Heart right ventricle (tissue), 16 donors: ENCODE data around the gene PTPRM. TPM values are rescaled to one million over a fixed set of nuclear protein-coding genes. Genes with fewer than 3 reads are reported as not detected.
A peak's percentile ranks its signal among the peaks of the same experiment; 100 is the strongest.

ENCODE experiments used
- ATAC-seq, 8 donors: fragments of 200-7000 bp; cut with Tn5 transposase; one replicate each; pipeline ENCODE4 v1.9.1; 2020; ENCODE audit warnings: mild to moderate bottlenecking in 8 of 8, moderate library complexity in 8 of 8, moderate number of reproducible peaks in 1 of 8
- DNase-seq, 2 donors: peaks; one replicate each; pipeline ENCODE4 v3.0.0-alpha.2; 2020
- H3K27ac ChIP-seq, 10 donors: fragments of 200-600 bp; sonication (generic) in 2 of 10; one replicate each; pipeline versions ENCODE4 v1.5.0 to v1.8.0; 2020 to 2022; ENCODE audit warnings: mild to moderate bottlenecking in 3 of 10
- H3K27me3 ChIP-seq, 7 donors: fragments of 200-600 bp; one replicate each; pipeline ENCODE4 v1.8.0; 2021 to 2022; ENCODE audit warnings: mild to moderate bottlenecking in 2 of 7
- H3K36me3 ChIP-seq, 9 donors: fragments of 200-600 bp; sonication (generic) in 1 of 9; one replicate each; pipeline versions ENCODE4 v1.5.0 to v1.8.0; 2020 to 2022; ENCODE audit warnings: mild to moderate bottlenecking in 2 of 9
- H3K4me1 ChIP-seq, 9 donors: fragments of 200-600 bp; sonication (generic) in 1 of 9; one replicate each; pipeline versions ENCODE4 v1.5.0 to v1.8.0; 2020 to 2022; ENCODE audit warnings: mild to moderate bottlenecking in 4 of 9
- H3K4me3 ChIP-seq, 10 donors: fragments of 200-600 bp; sonication (generic) in 2 of 10; one replicate each; pipeline versions ENCODE4 v1.5.0 to v1.8.0; 2020 to 2022; ENCODE audit warnings: mild to moderate bottlenecking in 7 of 10, moderate library complexity in 2 of 10
- H3K9me3 ChIP-seq, 11 donors: fragments of 200-600 bp in 10 of 11; sonication (generic) in 2 of 11; one replicate each; pipeline versions ENCODE4 v1.5.0 to v1.8.0; 2013 to 2022; ENCODE audit warnings: mild to moderate bottlenecking in 2 of 11, control low read depth in 1 of 11, moderate library complexity in 1 of 11
- WGBS, 2 donors: extraction: QIAGEN DNeasy Blood & Tissue Kit; methylation state at CpG; one replicate each; pipeline ENCODE4 v1.1.7; 2013; ENCODE audit warnings: inconsistent platforms in 1 of 2; 5-methylcytosine and 5-hydroxymethylcytosine counted together
- intact Hi-C, 10 donors: fragments of 100-400 bp; cut with DNase I; formaldehyde crosslinking; loops; one replicate each; pipeline versions ENCODE4 v1.11.1 to v1.14.2; 2022
- polyA plus RNA-seq, 2 donors: library from polyadenylated mRNA; stranded (reverse); fragments of 200-250 nt; gene quantifications; one replicate each; pipeline ENCODE4 v1.2.3, GENCODE V29; 2013
- total RNA-seq, 10 donors: library from RNA; stranded (reverse); fragmentation: NEBNext Ultra II Directional in 3 of 10; extraction: Animal tissue kit (Norgen Biotek cat#: 25700) in 3 of 10; gene quantifications; one replicate each; pipeline versions ENCODE4 v1.2.1 to v1.2.4, GENCODE V29; 2021 to 2023
- TF ChIP-seq, protein P1 (sequence below), 9 donors: fragments of 200-600 bp; sonication (generic) in 2 of 9; IDR thresholded peaks; one replicate each; pipeline versions ENCODE4 v1.5.0 to v1.8.0; 2021 to 2022; ENCODE audit warnings: antibody characterized with exemption in 9 of 9, mild to moderate bottlenecking in 5 of 9, moderate library complexity in 1 of 9
- donor health status: Arrhythmogenic right ventricular cardiomyopathy.
- donor health status: ischemic (EF 13 %, LVEDD 7.1; RV severe dilation, severe dysfunction).
- donor health status: healthy with polysubstance abuse.
- donor health status: DM: no; HTN: yes; CAD: no.
- donor health status: DM: no; HTN: no; CAD: no.
- donor health status: ischemic (EF 25% LVEDD 6.9; RV normal size, moderate dysfunction).
- donor health status: ischemic (EF 25% LVEDD 5.7; RV mildly dilated, moderate dysfunction).
- donor health status: healthy.
- donor health status: DM: yes; HTN: yes; CAD: no.
- donor health status: Ischemic cardiomyopathy.
- donor health status: ischemic (EF 35%, LVEDD 5.7; RV mildly dilated, moderate dysfunction).
- donor health status: nonischemic (EF 11% LVEDD 7.7; RV severe dilation, severe dysfunction).
- donor health status: DM: yes; HTN: yes; CAD: no.
- donor health status: PGD.
- donor health status: ischemic (EF 29% LVEDD 5.4; RV normal size, mild dysfunction).
- donor health status: nonischemic (EF 23%, LVEDD 6.1; RV moderate dilation, normal function).

PTPRM gene
- total and polyA plus RNA-seq, 12 donors = 81.7 to 170 (median 132) TPM

DNA sequence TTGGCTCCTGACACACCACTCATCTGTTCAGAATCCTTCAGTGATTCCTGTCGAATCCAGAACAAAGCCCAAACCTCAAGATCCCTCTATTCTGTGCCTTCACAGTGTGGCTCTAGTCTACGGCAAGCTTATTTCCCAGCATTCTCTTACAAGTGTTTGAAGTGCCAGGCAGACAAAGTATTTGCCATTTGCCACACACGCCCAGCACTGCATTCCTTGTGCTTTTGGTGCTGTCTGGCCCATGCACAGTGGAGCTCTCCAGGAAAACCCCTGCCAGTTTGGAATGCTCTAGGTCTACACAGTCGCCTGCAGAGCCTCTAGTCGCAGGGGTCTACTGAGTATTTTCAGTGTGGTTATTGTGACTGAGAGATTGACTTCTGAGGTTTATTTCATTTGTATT is 783.5 kb downstream of the PTPRM start:
- Histone ChIP-seq H3K4me3 (no peak overlapping the region), H3K4me1 (peaks cover 0 to 18% (median 3%) of the 10 kb centered on the region in 9 donors), H3K27ac (no peak overlapping the region), H3K36me3 (peaks cover 0 to 24% (median 3%) of the 10 kb centered on the region in 9 donors), H3K9me3 (peaks cover 0 to 3% (median 0%) of the 10 kb centered on the region in 11 donors), H3K27me3 (no peaks in the 10 kb centered on the region)
- peak in 2 of 8 donors; percentile 24 to 32 for ATAC-seq
- WGBS, 2 donors = 68 to 88% methylated on average over 5 of the region's 5 CpGs
- TF ChIP-seq, protein P1, sequence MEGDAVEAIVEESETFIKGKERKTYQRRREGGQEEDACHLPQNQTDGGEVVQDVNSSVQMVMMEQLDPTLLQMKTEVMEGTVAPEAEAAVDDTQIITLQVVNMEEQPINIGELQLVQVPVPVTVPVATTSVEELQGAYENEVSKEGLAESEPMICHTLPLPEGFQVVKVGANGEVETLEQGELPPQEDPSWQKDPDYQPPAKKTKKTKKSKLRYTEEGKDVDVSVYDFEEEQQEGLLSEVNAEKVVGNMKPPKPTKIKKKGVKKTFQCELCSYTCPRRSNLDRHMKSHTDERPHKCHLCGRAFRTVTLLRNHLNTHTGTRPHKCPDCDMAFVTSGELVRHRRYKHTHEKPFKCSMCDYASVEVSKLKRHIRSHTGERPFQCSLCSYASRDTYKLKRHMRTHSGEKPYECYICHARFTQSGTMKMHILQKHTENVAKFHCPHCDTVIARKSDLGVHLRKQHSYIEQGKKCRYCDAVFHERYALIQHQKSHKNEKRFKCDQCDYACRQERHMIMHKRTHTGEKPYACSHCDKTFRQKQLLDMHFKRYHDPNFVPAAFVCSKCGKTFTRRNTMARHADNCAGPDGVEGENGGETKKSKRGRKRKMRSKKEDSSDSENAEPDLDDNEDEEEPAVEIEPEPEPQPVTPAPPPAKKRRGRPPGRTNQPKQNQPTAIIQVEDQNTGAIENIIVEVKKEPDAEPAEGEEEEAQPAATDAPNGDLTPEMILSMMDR (IDR thresholded peaks at IDR 0.05) = no peak
- no peak for DNase-seq
- intact Hi-C loops = no loop called here

DNA sequence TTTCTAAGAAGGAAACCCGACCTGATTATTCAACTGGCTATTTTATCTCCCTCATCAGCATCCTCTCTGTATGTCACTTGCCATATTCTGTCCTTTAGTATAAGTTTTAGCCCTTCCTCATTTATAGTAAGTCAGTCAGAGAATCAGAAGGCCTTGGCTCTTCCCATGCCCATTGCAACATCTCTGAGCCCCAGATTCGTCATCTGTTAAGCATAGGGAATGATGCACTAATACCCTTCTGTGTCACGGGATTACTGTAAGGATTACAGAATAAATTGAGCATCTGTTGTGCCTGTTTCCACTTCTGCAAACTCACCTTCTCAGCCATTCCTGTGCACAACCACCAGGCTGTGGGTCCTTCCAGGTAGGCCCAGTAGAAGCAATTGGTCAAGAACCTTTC is 784.0 kb downstream of the PTPRM start:
- H3K4me3 ChIP-seq = no peak overlapping the region
- no peaks in the 10 kb centered on the region for H3K27me3 ChIP-seq
- ATAC-seq (no peak), DNase-seq (no peak)
- H3K4me1 ChIP-seq = peaks cover 0 to 18% (median 3%) of the 10 kb centered on the region in 9 donors
- TF ChIP-seq, protein P1 (IDR thresholded peaks at IDR 0.05) = no peak
- no peak overlapping the region for H3K27ac ChIP-seq
- peaks cover 0 to 3% (median 0%) of the 10 kb centered on the region in 11 donors for H3K9me3 ChIP-seq
- 93 to 94% methylated on average over 3 of the region's 3 CpGs for WGBS, 2 donors
- peaks cover 0 to 19% (median 2%) of the 10 kb centered on the region in 9 donors for H3K36me3 ChIP-seq
- intact Hi-C loops = no loop called here

DNA sequence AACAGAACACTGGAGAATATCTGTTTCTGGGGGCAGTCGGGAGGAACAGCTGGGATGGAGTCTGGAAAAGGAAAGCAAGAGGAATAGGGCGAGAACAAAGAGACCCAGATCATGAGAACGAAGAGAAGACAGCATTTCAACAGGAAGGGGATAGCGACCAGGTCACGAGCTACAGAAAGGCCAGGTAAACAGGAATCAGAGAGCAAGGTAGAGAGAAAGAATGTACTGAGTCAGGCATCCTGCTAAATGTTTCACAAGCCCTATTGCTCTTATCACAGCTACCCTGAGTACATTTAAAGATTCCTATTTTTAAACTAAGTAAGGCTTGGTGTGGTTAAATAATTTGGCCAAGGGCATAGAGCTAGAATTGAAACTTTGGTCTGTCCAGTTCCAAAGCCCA is 787.2 kb downstream of the PTPRM start:
- ATAC-seq (peak in 3 of 8 donors; percentile 37 to 46 (median 46)), DNase-seq (no peak)
- H3K36me3 ChIP-seq = peaks cover 0 to 20% (median 0%) of the 10 kb centered on the region in 9 donors
- peaks cover 0 to 18% (median 3%) of the 10 kb centered on the region in 9 donors for H3K4me1 ChIP-seq
- H3K4me3 ChIP-seq = no peak overlapping the region
- intact Hi-C loops = no loop called here
- 56 to 70% methylated on average over 5 of the region's 5 CpGs for WGBS, 2 donors
- no peaks in the 10 kb centered on the region for H3K27me3 ChIP-seq
- TF ChIP-seq, protein P1 (IDR thresholded peaks at IDR 0.05) = no peak
- peaks cover 0 to 3% (median 0%) of the 10 kb centered on the region in 11 donors for H3K9me3 ChIP-seq
- H3K27ac ChIP-seq = no peak overlapping the region

DNA sequence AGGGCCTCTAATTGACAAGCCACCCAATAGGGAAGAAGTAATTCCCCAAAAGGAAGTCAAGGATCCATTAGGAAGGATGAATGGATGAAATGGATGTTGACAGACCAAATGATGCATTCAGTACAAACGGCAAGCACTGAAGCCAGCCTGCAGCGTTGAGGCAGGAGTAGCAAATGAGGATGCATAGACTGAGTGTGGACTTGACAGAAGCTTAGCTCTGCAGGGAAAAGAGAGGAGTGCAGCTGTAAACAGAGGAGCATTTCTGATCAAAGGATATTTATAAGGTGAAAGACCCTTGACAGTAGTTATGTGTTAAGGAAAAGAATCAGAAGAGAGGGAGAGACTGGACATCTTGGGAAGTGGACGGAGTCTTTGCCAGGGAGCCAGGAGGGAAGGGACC is 788.9 kb downstream of the PTPRM start:
- Histone ChIP-seq H3K9me3 (peaks cover 0 to 3% (median 0%) of the 10 kb centered on the region in 11 donors), H3K27ac (no peak overlapping the region), H3K36me3 (peaks cover 0 to 37% (median 0%) of the 10 kb centered on the region in 9 donors), H3K4me3 (no peak overlapping the region), H3K27me3 (no peaks in the 10 kb centered on the region), H3K4me1 (peaks cover 0 to 12% (median 3%) of the 10 kb centered on the region in 9 donors)
- DNase-seq (no peak), ATAC-seq (no peak)
- TF ChIP-seq, protein P1 (IDR thresholded peaks at IDR 0.05) = no peak
- 80 to 94% methylated on average over 3 of the region's 3 CpGs for WGBS, 2 donors
- intact Hi-C loops = no loop called here
